H1 (cell line): ENCODE results near the gene PITX1. TPM values are rescaled to one million over a fixed set of nuclear protein-coding genes. Genes with fewer than 3 reads are reported as not detected.

Experiments used
- CTCF ChIA-PET: fragments of 300-600 bp; sonication (Branson Sonifier 250); formaldehyde crosslinking; loops from one replicate; lab custom pipeline; 2021; ENCODE audit not compliant: partially characterized antibody; lab: Charles Lee
- POLR2A ChIA-PET: fragments of 300-600 bp; sonication (Branson Sonifier 250); formaldehyde crosslinking; loops from one replicate; lab custom pipeline; 2021; ENCODE audit warnings: inconsistent platforms; ENCODE audit not compliant: partially characterized antibody; lab: Charles Lee
- DNase-seq, 2 experiments: peaks; one replicate each; pipeline versions ENCODE4 v3.0.0 to v3.0.0-alpha.2; 2010 to 2022; ENCODE audit warnings: low spot score in 2 of 2, low read depth in 1 of 2, mixed read lengths in 1 of 2
- FAIRE-seq: peaks from 2 replicates; lab custom pipeline; 2011; peaks lifted over from hg19 to GRCh38; lab: Jason Lieb, UNC
- H2AFZ ChIP-seq: 2 replicates; pipeline ENCODE4 v1.8.1; 2012; ENCODE audit warnings: low read length, inconsistent platforms
- H2AK5ac ChIP-seq: 2 replicates; pipeline ENCODE4 v1.6.1; 2013; ENCODE audit warnings: low read depth, low read length
- H2BK120ac ChIP-seq: replicated peaks from 2 replicates; pipeline ENCODE3; 2013; ENCODE audit warnings: low read depth, low read length, inconsistent platforms
- H2BK12ac ChIP-seq: 2 replicates; pipeline ENCODE4 v1.6.1; 2013; ENCODE audit warnings: low read depth, low read length
- H2BK15ac ChIP-seq: 2 replicates; pipeline ENCODE4 v1.6.1; 2013; ENCODE audit warnings: low read length
- H2BK20ac ChIP-seq: 2 replicates; pipeline ENCODE4 v1.6.1; 2013; ENCODE audit warnings: low read length
- H2BK5ac ChIP-seq: 2 replicates; pipeline ENCODE4 v1.6.1; 2013; ENCODE audit warnings: low read depth, low read length
- H3K14ac ChIP-seq: 2 replicates; pipeline ENCODE4 v1.6.1; 2013; ENCODE audit warnings: inconsistent platforms; ENCODE audit not compliant: insufficient read length
- H3K18ac ChIP-seq: 2 replicates; pipeline ENCODE4 v1.6.1; 2013; ENCODE audit warnings: low read length; ENCODE audit errors: extremely low read depth
- H3K23ac ChIP-seq: 2 replicates; pipeline ENCODE4 v1.6.1; 2013; ENCODE audit warnings: inconsistent platforms; ENCODE audit not compliant: insufficient read length
- H3K23me2 ChIP-seq: 2 replicates; pipeline ENCODE4 v1.6.1; 2013; ENCODE audit warnings: low read depth, low read length
- H3K27ac ChIP-seq: 2 replicates; pipeline ENCODE4 v1.6.1; 2011; ENCODE audit warnings: low read depth, low read length, inconsistent platforms
- H3K27me3 ChIP-seq, 4 experiments: replicated peaks in 1 of 4; 1 replicate in 1 of 4; 2 replicates in 3 of 4; pipeline versions ENCODE4 v1.6.1 to v1.8.1; 2011 to 2013; ENCODE audit warnings: low read length in 3 of 4, mild to moderate bottlenecking in 3 of 4, inconsistent platforms in 2 of 4, mixed read lengths in 2 of 4, moderate library complexity in 1 of 4; ENCODE audit not compliant: control insufficient read depth in 3 of 4, insufficient read depth in 3 of 4; ENCODE audit errors: extremely low read depth in 1 of 4
- H3K36me3 ChIP-seq, 4 experiments: 2 replicates each; pipeline versions ENCODE4 v1.6.1 to v1.8.1; 2011 to 2013; ENCODE audit warnings: mild to moderate bottlenecking in 4 of 4, low read length in 3 of 4, moderate library complexity in 2 of 4, control low read depth in 1 of 4, inconsistent platforms in 1 of 4; ENCODE audit not compliant: insufficient read depth in 4 of 4, control insufficient read depth in 2 of 4
- H3K4ac ChIP-seq: replicated peaks from 2 replicates; pipeline ENCODE3; 2013; ENCODE audit warnings: low read length, low read depth, mixed read lengths, inconsistent platforms; ENCODE audit not compliant: insufficient read length
- H3K4me1 ChIP-seq, 4 experiments: replicated peaks in 1 of 4; 1 replicate in 1 of 4; 2 replicates in 3 of 4; pipeline versions ENCODE4 v1.6.1 to v1.8.1; 2011 to 2013; ENCODE audit warnings: low read length in 3 of 4, inconsistent platforms in 2 of 4, mixed read lengths in 1 of 4; ENCODE audit not compliant: insufficient read depth in 4 of 4, control insufficient read depth in 3 of 4
- H3K4me2 ChIP-seq, 2 experiments: 2 replicates each; pipeline versions ENCODE4 v1.6.1 to v1.8.1; 2011 to 2013; ENCODE audit warnings: low read depth in 2 of 2, low read length in 2 of 2, control low read depth in 1 of 2, inconsistent platforms in 1 of 2, mild to moderate bottlenecking in 1 of 2; ENCODE audit not compliant: insufficient read depth in 1 of 2
- H3K4me3 ChIP-seq, 4 experiments: fragments of 200-600, 300-600 bp in 1 of 4; sonication (generic), shearing (Covaris generic), sonication (Bioruptor Twin) in 1 of 4; 2 replicates each; pipeline versions ENCODE4 v1.5.1 to v1.8.1; 2011 to 2016; ENCODE audit warnings: low read length in 4 of 4, low read depth in 3 of 4, control low read depth in 2 of 4, inconsistent platforms in 2 of 4, mild to moderate bottlenecking in 2 of 4, mixed read lengths in 1 of 4, moderate library complexity in 1 of 4; ENCODE audit not compliant: insufficient read depth in 2 of 4; ENCODE audit errors: extremely low read depth in 1 of 4
- H3K56ac ChIP-seq: replicated peaks from 2 replicates; pipeline ENCODE3; 2013; ENCODE audit warnings: low read depth, mild to moderate bottlenecking, mixed read lengths, low read length, inconsistent platforms; ENCODE audit not compliant: insufficient read length
- H3K79me1 ChIP-seq: 2 replicates; pipeline ENCODE4 v1.6.1; 2013; ENCODE audit warnings: low read depth, low read length, control low read depth
- H3K79me2 ChIP-seq, 2 experiments: 2 replicates each; pipeline versions ENCODE4 v1.6.1 to v1.8.1; 2012 to 2013; ENCODE audit warnings: low read length in 2 of 2, mild to moderate bottlenecking in 2 of 2, inconsistent platforms in 1 of 2; ENCODE audit not compliant: insufficient read depth in 2 of 2, control insufficient read depth in 1 of 2
- H3K9ac ChIP-seq, 4 experiments: replicated peaks in 1 of 4; 1 replicate in 1 of 4; 2 replicates in 3 of 4; pipeline versions ENCODE4 v1.6.1 to v1.8.1; 2011 to 2013; ENCODE audit warnings: low read depth in 3 of 4, low read length in 3 of 4, control low read depth in 2 of 4, mild to moderate bottlenecking in 2 of 4, moderate library complexity in 2 of 4, inconsistent platforms in 1 of 4; ENCODE audit errors: extremely low read depth in 1 of 4
- H3K9me3 ChIP-seq, 2 experiments: 2 replicates each; pipeline versions ENCODE4 v1.6.1 to v1.8.1; 2012 to 2013; ENCODE audit warnings: mild to moderate bottlenecking in 2 of 2, moderate library complexity in 2 of 2, control low read depth in 1 of 2, inconsistent platforms in 1 of 2, low read depth in 1 of 2, low read length in 1 of 2, mixed read lengths in 1 of 2; ENCODE audit not compliant: insufficient read depth in 2 of 2
- H4K20me1 ChIP-seq, 2 experiments: replicated peaks in 1 of 2; 2 replicates each; pipeline versions ENCODE3 to v1.8.1; 2011 to 2013; ENCODE audit warnings: inconsistent platforms in 2 of 2, low read length in 2 of 2, mild to moderate bottlenecking in 1 of 2; ENCODE audit not compliant: insufficient read depth in 2 of 2, control insufficient read depth in 1 of 2
- H4K5ac ChIP-seq: 2 replicates; pipeline ENCODE4 v1.6.1; 2013; ENCODE audit warnings: low read length, low read depth, mixed read lengths, inconsistent platforms; ENCODE audit not compliant: insufficient read length
- H4K8ac ChIP-seq: 2 replicates; pipeline ENCODE4 v1.8.0; 2013; ENCODE audit warnings: mild to moderate bottlenecking, moderate library complexity, low read length, inconsistent platforms; ENCODE audit not compliant: insufficient read depth; ENCODE audit errors: extremely low read depth
- H4K91ac ChIP-seq: replicated peaks from 2 replicates; pipeline ENCODE3; 2013; ENCODE audit warnings: low read length, mixed read lengths, inconsistent platforms; ENCODE audit not compliant: insufficient read length
- CEBPB ChIP-seq: IDR thresholded peaks from 2 replicates; pipeline ENCODE4 v1.6.1; 2012; ENCODE audit warnings: low read depth, low read length
- CREB1 ChIP-seq: IDR thresholded peaks from 2 replicates; pipeline ENCODE4 v1.6.1; 2012; ENCODE audit warnings: inconsistent platforms
- EP300 ChIP-seq, 2 experiments: IDR thresholded peaks; 1 replicate in 1 of 2; 2 replicates in 1 of 2; pipeline ENCODE4 v1.6.1; 2011 to 2012; ENCODE audit warnings: low read depth in 2 of 2, low read length in 2 of 2, mild to moderate bottlenecking in 2 of 2, borderline replicate concordance in 1 of 2, inconsistent platforms in 1 of 2, moderate library complexity in 1 of 2
- FOSL1 ChIP-seq: IDR thresholded peaks from 2 replicates; pipeline ENCODE4 v1.6.1; 2011; ENCODE audit warnings: mild to moderate bottlenecking, low read depth, low read length, moderate library complexity; ENCODE audit not compliant: insufficient read depth
- RAD21 ChIP-seq, 2 experiments: IDR thresholded peaks in 1 of 2; conservative IDR thresholded peaks in 1 of 2; 2 replicates each; pipeline ENCODE4 v1.6.1; 2011; ENCODE audit warnings: low read depth in 2 of 2, low read length in 2 of 2, improper control_type of control experiment in 1 of 2, inconsistent platforms in 1 of 2, mild to moderate bottlenecking in 1 of 2, moderate library complexity in 1 of 2
- RBBP5 ChIP-seq: IDR thresholded peaks from 2 replicates; pipeline ENCODE4 v1.7.1; 2012; ENCODE audit warnings: low read depth, mild to moderate bottlenecking, inconsistent platforms, low read length, moderate library complexity, borderline replicate concordance
- RFX5 ChIP-seq: IDR thresholded peaks from 2 replicates; pipeline ENCODE4 v1.6.1; 2011; ENCODE audit warnings: low read depth, low read length, improper control_type of control experiment, borderline replicate concordance
- SAP30 ChIP-seq: fragments of 300-600 bp; sonication (generic); IDR thresholded peaks from 2 replicates; pipeline ENCODE4 v1.7.1; 2012; ENCODE audit warnings: low read length, moderate library complexity, mild to moderate bottlenecking, inconsistent platforms; ENCODE audit not compliant: insufficient read depth, insufficient replicate concordance
- SIX5 ChIP-seq: IDR thresholded peaks from 2 replicates; pipeline ENCODE4 v1.6.1; 2011; ENCODE audit warnings: mild to moderate bottlenecking, low read depth, low read length
- WGBS, 2 experiments: shearing (Covaris generic) in 1 of 2; methylation state at CpG; one replicate each; pipeline versions ENCODE4 v1.1.6 to v1.1.7; 2013 to 2015; ENCODE audit warnings: low lambda C conversion rate in 2 of 2, mixed read lengths in 2 of 2, inconsistent platforms in 1 of 2, low coverage in 1 of 2, missing lambda C conversion rate in 1 of 2; ENCODE audit not compliant: insufficient replicate concordance in 2 of 2, insufficient coverage in 1 of 2, insufficient read length in 1 of 2; ENCODE audit errors: extremely low coverage in 1 of 2, missing lambda C conversion rate in 1 of 2; 5-methylcytosine and 5-hydroxymethylcytosine counted together
- polyA plus RNA-seq, 7 experiments: library from polyadenylated mRNA; depleted of rRNA in 3 of 7; stranded (reverse) in 5 of 7; unstranded in 2 of 7; fragments of >200 nt in 5 of 7; fragments of 200-250 nt in 2 of 7; gene quantifications; 1 replicate in 5 of 7; 2 replicates in 1 of 7; 4 replicates in 1 of 7; pipeline versions ENCODE4 v1.2.1 to v1.2.3, GENCODE V29; 2011 to 2013; ENCODE audit warnings: missing spikeins in 2 of 7, mixed read lengths in 2 of 7
- total RNA-seq: library from RNA; stranded (reverse); fragmentation: NEBNext Ultra II Directional; extraction: Animal tissue kit (Norgen Biotek cat#: 25700); gene quantifications from 2 replicates; pipeline ENCODE4 v1.2.1, GENCODE V29; 2021
- TF ChIP-seq, protein P1 (sequence below): IDR thresholded peaks from 2 replicates; pipeline ENCODE4 v1.6.1; 2012; ENCODE audit warnings: inconsistent platforms
- TF ChIP-seq, protein P2 (sequence below): IDR thresholded peaks from 2 replicates; pipeline ENCODE4 v1.6.1; 2012; ENCODE audit warnings: low read length, inconsistent platforms

Gene PITX1
- total and polyA plus RNA-seq, 2 of the 8 experiments (the other 6 are each of a cell fraction or from before 2014, with no cell fraction given): 0.03 TPM; not detected in 1

DNA sequence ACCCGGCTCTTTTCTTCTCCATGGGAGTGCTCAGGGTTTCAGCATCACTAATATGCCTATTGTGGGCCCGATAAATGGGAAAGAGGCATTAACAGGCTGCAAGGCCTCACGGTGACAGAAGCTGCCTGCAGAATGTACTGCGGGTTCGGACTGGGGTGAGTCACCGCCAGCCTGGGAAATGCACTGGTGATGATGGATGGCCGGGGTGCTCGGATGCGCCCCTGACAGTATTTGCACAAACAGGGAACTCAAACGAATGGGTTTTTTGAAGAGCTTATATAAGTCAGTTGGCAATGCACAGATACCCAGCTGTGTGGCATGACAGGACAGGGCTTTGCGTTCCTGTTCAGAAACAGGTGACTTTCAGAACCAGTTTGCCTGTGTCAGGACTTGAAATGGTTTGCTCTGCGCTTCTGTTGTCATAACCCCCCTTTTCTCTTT, 42.0 kb upstream of the PITX1 start:
- no peaks in the 10 kb centered on the region for H3K79me2 ChIP-seq
- ChIA-PET POLR2A (no interaction called here), CTCF (interaction anchor here (1.8 kb wide), 1 partner anchor 10 kb away, joined by 3 read pairs; no protein-coding TSS in a partner anchor)
- no peak overlapping the region for H2BK12ac ChIP-seq
- peaks cover 3 to 7% of the 10 kb centered on the region in 2 experiments for H4K20me1 ChIP-seq
- no peak overlapping the region for H3K4ac ChIP-seq
- no peak overlapping the region for H3K27ac ChIP-seq
- H3K27me3 ChIP-seq: peaks cover 6 to 52% (median 30%) of the 10 kb centered on the region in 4 experiments
- H4K5ac ChIP-seq: no peak overlapping the region
- H2AFZ ChIP-seq: no peak overlapping the region
- no peak for DNase-seq
- no peak overlapping the region for H3K9ac ChIP-seq
- H3K18ac ChIP-seq: no peak overlapping the region
- H2BK120ac ChIP-seq: no peak overlapping the region
- H4K8ac ChIP-seq: no peak overlapping the region
- H2BK15ac ChIP-seq: no peak overlapping the region
- no peaks in the 10 kb centered on the region for H3K79me1 ChIP-seq
- 81% methylated on average over 12 of the region's 12 CpGs; no CpG with 5 or more reads in 1 of the 2 experiments for WGBS, 2 experiments
- FAIRE-seq: no peak
- H3K4me3 ChIP-seq: no peak overlapping the region
- peaks cover 5 to 10% (median 5%) of the 10 kb centered on the region in 4 experiments; a peak in 6 of 7 replicates for H3K4me1 ChIP-seq
- H3K36me3 ChIP-seq: no peaks in the 10 kb centered on the region
- no peaks in the 10 kb centered on the region for H3K9me3 ChIP-seq
- no peak overlapping the region for H3K14ac ChIP-seq
- no peak overlapping the region for H3K23ac ChIP-seq
- H3K23me2 ChIP-seq: no peaks in the 10 kb centered on the region; the same call in 1 of the 2 replicates
- H4K91ac ChIP-seq: no peak overlapping the region
- H2BK5ac ChIP-seq: no peak overlapping the region
- no peak overlapping the region for H2BK20ac ChIP-seq
- H2AK5ac ChIP-seq: no peak overlapping the region
- no peak overlapping the region for H3K56ac ChIP-seq
- no peak overlapping the region for H3K4me2 ChIP-seq
- no peak for TF ChIP-seq RBBP5
- no peak for TF ChIP-seq EP300 (IDR thresholded peaks at IDR 0.05; ENCODE audit: borderline replicate concordance in 1 of 2, low read depth in 2 of 2, low read length in 2 of 2)
- no peak for TF ChIP-seq RFX5
- TF ChIP-seq, protein P1, sequence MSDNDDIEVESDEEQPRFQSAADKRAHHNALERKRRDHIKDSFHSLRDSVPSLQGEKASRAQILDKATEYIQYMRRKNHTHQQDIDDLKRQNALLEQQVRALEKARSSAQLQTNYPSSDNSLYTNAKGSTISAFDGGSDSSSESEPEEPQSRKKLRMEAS: no peak
- TF ChIP-seq RAD21 (IDR thresholded peaks at IDR 0.05 in 1 of 2, conservative IDR thresholded peaks at IDR 0.05 in 1 of 2; ENCODE audit: low read depth in 2 of 2, low read length in 2 of 2): no peak
- TF ChIP-seq CEBPB: no peak
- TF ChIP-seq SIX5: no peak
- no peak for TF ChIP-seq FOSL1
- TF ChIP-seq CREB1: no peak
- no peak for TF ChIP-seq SAP30
- TF ChIP-seq, protein P2, sequence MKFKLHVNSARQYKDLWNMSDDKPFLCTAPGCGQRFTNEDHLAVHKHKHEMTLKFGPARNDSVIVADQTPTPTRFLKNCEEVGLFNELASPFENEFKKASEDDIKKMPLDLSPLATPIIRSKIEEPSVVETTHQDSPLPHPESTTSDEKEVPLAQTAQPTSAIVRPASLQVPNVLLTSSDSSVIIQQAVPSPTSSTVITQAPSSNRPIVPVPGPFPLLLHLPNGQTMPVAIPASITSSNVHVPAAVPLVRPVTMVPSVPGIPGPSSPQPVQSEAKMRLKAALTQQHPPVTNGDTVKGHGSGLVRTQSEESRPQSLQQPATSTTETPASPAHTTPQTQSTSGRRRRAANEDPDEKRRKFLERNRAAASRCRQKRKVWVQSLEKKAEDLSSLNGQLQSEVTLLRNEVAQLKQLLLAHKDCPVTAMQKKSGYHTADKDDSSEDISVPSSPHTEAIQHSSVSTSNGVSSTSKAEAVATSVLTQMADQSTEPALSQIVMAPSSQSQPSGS: no peak
